HEK293 (cell line): ENCODE data around the gene SNX8.

ENCODE experiments used
- CTCF ChIA-PET: fragments of 350-600 bp; formaldehyde crosslinking; extraction: SDS; loops from one replicate; lab custom pipeline; 2021; ENCODE audit warnings: antibody characterized with exemption; lab: Yijun Ruan, JAX
- POLR2A ChIA-PET: fragments of 300-600 bp; formaldehyde crosslinking; extraction: SDS; loops from one replicate; lab custom pipeline; 2020; ENCODE audit warnings: antibody characterized with exemption, inconsistent platforms; lab: Yijun Ruan, JAX
- H3K27ac ChIP-seq: fragments of 200-500 bp; sonication (Bioruptor generic); 2 replicates; pipeline ENCODE4 v1.5.1; 2014; ENCODE audit warnings: low read depth, low read length, control low read depth, inconsistent platforms; ENCODE audit errors: extremely low read depth
- H3K36me3 ChIP-seq, 2 experiments: fragments of 200-500 bp in 1 of 2; sonication (Bioruptor generic) in 1 of 2; 1 replicate in 1 of 2; 2 replicates in 1 of 2; pipeline ENCODE4 v1.5.1; 2014 to 2017; ENCODE audit warnings: inconsistent platforms in 2 of 2, low read length in 2 of 2; ENCODE audit not compliant: control insufficient read depth in 2 of 2, insufficient read depth in 1 of 2
- H3K4me1 ChIP-seq: fragments of 200-500 bp; sonication (Bioruptor generic); 2 replicates; pipeline ENCODE4 v1.5.1; 2014; ENCODE audit warnings: mild to moderate bottlenecking, low read length, inconsistent platforms; ENCODE audit not compliant: control insufficient read depth, insufficient read depth
- H3K4me3 ChIP-seq: 2 replicates; pipeline ENCODE4 v1.5.1; 2011; ENCODE audit warnings: low read depth, mild to moderate bottlenecking, control low read depth, low read length, moderate library complexity
- H3K9me3 ChIP-seq: fragments of 200-500 bp; sonication (Bioruptor generic); 2 replicates; pipeline ENCODE4 v1.5.1; 2014; ENCODE audit warnings: low read depth, low read length, inconsistent platforms; ENCODE audit not compliant: control insufficient read depth, insufficient read depth
- FEZF1 ChIP-seq: fragments of 450-650 bp; formaldehyde crosslinking; IDR thresholded peaks from 2 replicates; pipeline ENCODE4 v1.5.1; 2016; ENCODE audit warnings: missing biosample characterization, missing genetic modification characterization
- SCRT2 ChIP-seq: fragments of 450-650 bp; formaldehyde crosslinking; IDR thresholded peaks from 2 replicates; pipeline ENCODE4 v1.5.1; 2016; ENCODE audit warnings: missing biosample characterization, missing genetic modification characterization
- SETDB1 ChIP-seq: IDR thresholded peaks from one replicate; pipeline ENCODE4 v1.6.1; 2017; ENCODE audit warnings: mild to moderate bottlenecking, low read length, moderate library complexity, mixed read lengths; ENCODE audit not compliant: insufficient read length
- SP2 ChIP-seq: fragments of 450-650 bp; formaldehyde crosslinking; IDR thresholded peaks from 2 replicates; pipeline ENCODE4 v1.5.1; 2016; ENCODE audit warnings: missing biosample characterization, missing genetic modification characterization
- SP7 ChIP-seq: fragments of 450-650 bp; formaldehyde crosslinking; IDR thresholded peaks from 2 replicates; pipeline ENCODE4 v1.5.1; 2016; ENCODE audit warnings: missing biosample characterization, missing genetic modification characterization
- TRIM28 ChIP-seq: IDR thresholded peaks from 2 replicates; pipeline ENCODE4 v1.6.1; 2011; ENCODE audit warnings: low read length, control low read depth, borderline replicate concordance
- ZNF112 ChIP-seq: fragments of 450-650 bp; formaldehyde crosslinking; IDR thresholded peaks from 2 replicates; pipeline ENCODE4 v1.5.0; 2017; ENCODE audit warnings: missing biosample characterization, missing genetic modification characterization
- ZNF132 ChIP-seq: fragments of 450-650 bp; formaldehyde crosslinking; IDR thresholded peaks from 2 replicates; pipeline ENCODE4 v1.5.1; 2017; ENCODE audit warnings: missing biosample characterization, missing genetic modification characterization, borderline replicate concordance
- ZNF169 ChIP-seq: fragments of 450-650 bp; formaldehyde crosslinking; IDR thresholded peaks from 2 replicates; pipeline ENCODE4 v1.5.1; 2016; ENCODE audit warnings: missing biosample characterization, missing genetic modification characterization
- ZNF2 ChIP-seq: fragments of 450-650 bp; formaldehyde crosslinking; IDR thresholded peaks from 2 replicates; pipeline ENCODE4 v1.5.1; 2016; ENCODE audit warnings: missing biosample characterization, missing genetic modification characterization
- ZNF214 ChIP-seq: fragments of 450-650 bp; formaldehyde crosslinking; IDR thresholded peaks from 2 replicates; pipeline ENCODE4 v1.5.1; 2017; ENCODE audit warnings: missing biosample characterization, mild to moderate bottlenecking, missing genetic modification characterization, borderline replicate concordance
- ZNF23 ChIP-seq: fragments of 450-650 bp; formaldehyde crosslinking; IDR thresholded peaks from 2 replicates; pipeline ENCODE4 v1.5.1; 2016; ENCODE audit warnings: missing biosample characterization, missing genetic modification characterization, borderline replicate concordance
- ZNF292 ChIP-seq: fragments of 450-650 bp; formaldehyde crosslinking; IDR thresholded peaks from 2 replicates; pipeline ENCODE4 v1.5.1; 2016; ENCODE audit warnings: low read depth, missing biosample characterization, missing genetic modification characterization, borderline replicate concordance
- ZNF341 ChIP-seq: fragments of 450-650 bp; formaldehyde crosslinking; IDR thresholded peaks from 2 replicates; pipeline ENCODE4; 2016; ENCODE audit warnings: low read depth, missing biosample characterization, missing genetic modification characterization
- ZNF350 ChIP-seq: fragments of 450-650 bp; formaldehyde crosslinking; IDR thresholded peaks from 2 replicates; pipeline ENCODE4 v1.5.0; 2017; ENCODE audit warnings: missing biosample characterization, mild to moderate bottlenecking, missing genetic modification characterization
- ZNF423 ChIP-seq: fragments of 450-650 bp; formaldehyde crosslinking; IDR thresholded peaks from 2 replicates; pipeline ENCODE4 v1.5.1; 2016; ENCODE audit warnings: missing biosample characterization, missing genetic modification characterization
- ZNF449 ChIP-seq: fragments of 450-650 bp; formaldehyde crosslinking; IDR thresholded peaks from 2 replicates; pipeline ENCODE4 v1.5.1; 2017; ENCODE audit warnings: missing biosample characterization, mild to moderate bottlenecking, missing genetic modification characterization, moderate library complexity
- ZNF510 ChIP-seq: fragments of 450-650 bp; formaldehyde crosslinking; IDR thresholded peaks from 2 replicates; pipeline ENCODE4 v1.5.1; 2018; ENCODE audit warnings: mild to moderate bottlenecking, missing genetic modification characterization, missing biosample characterization; ENCODE audit not compliant: insufficient replicate concordance
- ZNF558 ChIP-seq: fragments of 450-650 bp; formaldehyde crosslinking; IDR thresholded peaks from 2 replicates; pipeline ENCODE4 v1.5.1; 2016; ENCODE audit warnings: missing biosample characterization, missing genetic modification characterization
- ZNF561 ChIP-seq: fragments of 450-650 bp; IDR thresholded peaks from 2 replicates; pipeline ENCODE4 v1.5.1; 2018; ENCODE audit warnings: missing biosample characterization, missing genetic modification characterization, borderline replicate concordance
- ZNF639 ChIP-seq: fragments of 450-650 bp; formaldehyde crosslinking; IDR thresholded peaks from 2 replicates; pipeline ENCODE4 v1.5.1; 2016; ENCODE audit warnings: missing biosample characterization, missing genetic modification characterization
- ZNF658 ChIP-seq: fragments of 450-650 bp; formaldehyde crosslinking; IDR thresholded peaks from 2 replicates; pipeline ENCODE4; 2016; ENCODE audit warnings: missing biosample characterization, missing genetic modification characterization
- ZNF664 ChIP-seq: fragments of 450-650 bp; formaldehyde crosslinking; IDR thresholded peaks from 2 replicates; pipeline ENCODE4 v1.5.1; 2016; ENCODE audit warnings: missing biosample characterization, missing genetic modification characterization
- ZSCAN16 ChIP-seq: fragments of 450-650 bp; formaldehyde crosslinking; IDR thresholded peaks from 2 replicates; pipeline ENCODE4 v1.5.1; 2016; ENCODE audit warnings: missing biosample characterization, missing genetic modification characterization
- TF ChIP-seq, protein P1 (sequence below): fragments of 450-650 bp; formaldehyde crosslinking; IDR thresholded peaks from 2 replicates; pipeline ENCODE4 v1.5.1; 2016; ENCODE audit warnings: missing biosample characterization, missing genetic modification characterization
- TF ChIP-seq, protein P2 (sequence below): fragments of 450-650 bp; formaldehyde crosslinking; IDR thresholded peaks from 2 replicates; pipeline ENCODE4 v1.5.1; 2017; ENCODE audit warnings: missing biosample characterization, missing genetic modification characterization

Gene SNX8

GRCh38 chr7:2271273-2272026, 42.8 kb downstream of the SNX8 start:
- POLR2A ChIA-PET: no interaction called here
- Histone ChIP-seq H3K27ac (no peak overlapping the region), H3K4me1 (no peaks in the 10 kb centered on the region), H3K36me3 (peaks cover 0 to 4% of the 10 kb centered on the region in 2 experiments; a peak in 1 of 3 replicates), H3K4me3 (no peak overlapping the region), H3K9me3 (no peaks in the 10 kb centered on the region)
- CTCF ChIA-PET: interaction anchor here (1.0 kb wide), 1 partner anchor 10 kb away, joined by 3 read pairs; no protein-coding TSS in a partner anchor
- TF ChIP-seq ZNF558 (tag by site-specific recombination) (no peak), ZNF132 (no peak), ZNF510 (tag by site-specific recombination) (no peak), ZNF169 (tag by site-specific recombination) (no peak), SP2 (no peak), SCRT2 (no peak)
- TF ChIP-seq, protein P1, sequence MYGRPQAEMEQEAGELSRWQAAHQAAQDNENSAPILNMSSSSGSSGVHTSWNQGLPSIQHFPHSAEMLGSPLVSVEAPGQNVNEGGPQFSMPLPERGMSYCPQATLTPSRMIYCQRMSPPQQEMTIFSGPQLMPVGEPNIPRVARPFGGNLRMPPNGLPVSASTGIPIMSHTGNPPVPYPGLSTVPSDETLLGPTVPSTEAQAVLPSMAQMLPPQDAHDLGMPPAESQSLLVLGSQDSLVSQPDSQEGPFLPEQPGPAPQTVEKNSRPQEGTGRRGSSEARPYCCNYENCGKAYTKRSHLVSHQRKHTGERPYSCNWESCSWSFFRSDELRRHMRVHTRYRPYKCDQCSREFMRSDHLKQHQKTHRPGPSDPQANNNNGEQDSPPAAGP: no peak

- Histone ChIP-seq H3K4me3 (no peak overlapping the region), H3K4me1 (no peaks in the 10 kb centered on the region)
- POLR2A ChIA-PET: interaction anchor here (0.6 to 1.0 kb wide), 2 partner anchors 10 to 95 kb away, joined by 3 read pairs; no protein-coding TSS in a partner anchor
- CTCF ChIA-PET: no interaction called here
- no peak for TF ChIP-seq ZNF510 (tag by site-specific recombination)
- TF ChIP-seq ZNF423: no peak
- TF ChIP-seq, protein P2, sequence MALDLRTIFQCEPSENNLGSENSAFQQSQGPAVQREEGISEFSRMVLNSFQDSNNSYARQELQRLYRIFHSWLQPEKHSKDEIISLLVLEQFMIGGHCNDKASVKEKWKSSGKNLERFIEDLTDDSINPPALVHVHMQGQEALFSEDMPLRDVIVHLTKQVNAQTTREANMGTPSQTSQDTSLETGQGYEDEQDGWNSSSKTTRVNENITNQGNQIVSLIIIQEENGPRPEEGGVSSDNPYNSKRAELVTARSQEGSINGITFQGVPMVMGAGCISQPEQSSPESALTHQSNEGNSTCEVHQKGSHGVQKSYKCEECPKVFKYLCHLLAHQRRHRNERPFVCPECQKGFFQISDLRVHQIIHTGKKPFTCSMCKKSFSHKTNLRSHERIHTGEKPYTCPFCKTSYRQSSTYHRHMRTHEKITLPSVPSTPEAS: no peak
- TF ChIP-seq ZNF341 (tag by site-specific recombination): no peak
- no peak for TF ChIP-seq FEZF1 (tag by site-specific recombination)
- TF ChIP-seq, all 188 proteins: peak for 0
- no peak overlapping the region for H3K27ac ChIP-seq
- peaks cover 0 to 4% of the 10 kb centered on the region in 2 experiments; a peak in 1 of 3 replicates for H3K36me3 ChIP-seq
- H3K9me3 ChIP-seq: no peaks in the 10 kb centered on the region
Observed at GRCh38 chr7:2270495-2270894, 43.7 kb downstream of the SNX8 start.

GRCh38 chr7:2269991-2270460, 44.2 kb downstream of the SNX8 start:
- POLR2A ChIA-PET: interaction anchor here (1.0 kb wide), 1 partner anchor 9 kb away, joined by 3 read pairs; no protein-coding TSS in a partner anchor
- H3K4me3 ChIP-seq: no peak overlapping the region
- H3K4me1 ChIP-seq: no peaks in the 10 kb centered on the region
- H3K9me3 ChIP-seq: no peaks in the 10 kb centered on the region
- peaks cover 0 to 4% of the 10 kb centered on the region in 2 experiments; a peak in 1 of 3 replicates for H3K36me3 ChIP-seq
- CTCF ChIA-PET: no interaction called here
- H3K27ac ChIP-seq: no peak overlapping the region
- no peak for TF ChIP-seq ZNF639
- TF ChIP-seq ZNF292: no peak
- no peak for TF ChIP-seq SETDB1
- TF ChIP-seq ZNF658 (tag by site-specific recombination): no peak
- TF ChIP-seq ZNF2 (tag by site-specific recombination): no peak
- TF ChIP-seq ZNF350 (tag by site-specific recombination): no peak
- no peak for TF ChIP-seq ZNF214 (tag by site-specific recombination)
- TF ChIP-seq ZNF112 (tag by site-specific recombination): no peak
- no peak for TF ChIP-seq ZNF449 (tag by site-specific recombination)
- TF ChIP-seq ZSCAN16 (tag by site-specific recombination): no peak
- TF ChIP-seq ZNF561 (tag by site-specific recombination): no peak
- TF ChIP-seq ZNF23 (tag by site-specific recombination): no peak
- TF ChIP-seq TRIM28: no peak
- no peak for TF ChIP-seq SP7 (tag by site-specific recombination)
- TF ChIP-seq ZNF664 (tag by site-specific recombination): no peak
- TF ChIP-seq, all 188 proteins: peak for 0
